A549 treated with GW870086 at 1 μM for 4 hours (cell line): ENCODE data around the gene KRTAP12-2. TPM values are rescaled to one million over a fixed set of nuclear protein-coding genes. Genes with fewer than 3 reads are reported as not detected.

Experiments used
- total RNA-seq: library from RNA; stranded (reverse); fragments of 200-300 nt; extraction: Qiagen RNA extraction; gene quantifications from 5 replicates; pipeline ENCODE4 v1.2.3, GENCODE V29; 2022; ENCODE audit warnings: low read depth

KRTAP12-2 gene, protein sequence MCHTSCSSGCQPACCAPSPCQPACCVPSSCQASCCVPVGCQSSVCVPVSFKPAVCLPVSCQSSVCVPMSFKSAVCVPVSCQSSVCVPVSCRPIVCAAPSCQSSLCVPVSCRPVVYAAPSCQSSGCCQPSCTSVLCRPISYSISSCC
- total RNA-seq, result not detected in 5 replicates

DNA sequence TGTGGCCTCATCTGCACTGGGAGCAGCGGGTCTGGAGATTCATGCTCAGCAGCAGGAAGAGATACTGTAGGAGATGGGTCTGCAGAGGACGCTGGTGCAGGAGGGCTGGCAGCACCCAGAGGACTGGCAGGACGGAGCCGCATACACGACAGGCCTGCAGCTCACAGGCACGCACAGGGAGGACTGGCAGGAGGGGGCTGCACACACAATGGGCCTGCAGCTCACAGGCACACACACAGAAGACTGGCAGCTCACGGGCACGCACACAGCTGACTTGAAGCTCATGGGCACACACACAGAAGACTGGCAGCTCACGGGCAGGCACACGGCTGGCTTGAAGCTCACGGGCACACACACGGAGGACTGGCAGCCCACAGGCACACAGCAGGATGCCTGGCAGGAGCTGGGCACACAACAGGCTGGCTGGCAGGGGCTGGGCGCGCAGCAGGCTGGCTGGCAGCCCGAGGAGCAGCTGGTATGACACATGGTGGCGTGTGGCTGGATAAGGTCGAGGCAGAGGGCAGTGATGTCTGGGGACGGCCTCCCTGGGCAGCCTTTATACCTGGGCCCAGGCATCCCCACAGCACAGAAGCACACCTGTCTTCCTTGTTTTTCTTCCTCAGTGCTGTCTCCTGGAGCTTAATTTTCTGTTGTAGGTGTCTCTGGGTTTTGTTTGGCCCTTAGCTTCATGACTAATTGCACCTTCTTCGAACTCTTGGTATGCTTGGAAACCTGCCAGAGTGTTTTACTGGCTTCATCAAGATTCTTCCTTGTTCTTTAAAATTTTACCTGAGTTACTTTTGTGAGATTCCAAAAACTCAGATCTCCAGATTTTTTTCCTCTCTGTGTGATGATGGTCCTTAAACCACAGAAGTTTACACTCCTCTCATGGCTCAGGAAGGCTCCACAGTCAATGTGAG is at the start of gene KRTAP12-2:
Gene KRTAP12-2, minus strand, starts transcription at position 527 of the 920 bp plus-strand sequence. Its CDS starts 41 bp downstream, at position 486.

DNA sequence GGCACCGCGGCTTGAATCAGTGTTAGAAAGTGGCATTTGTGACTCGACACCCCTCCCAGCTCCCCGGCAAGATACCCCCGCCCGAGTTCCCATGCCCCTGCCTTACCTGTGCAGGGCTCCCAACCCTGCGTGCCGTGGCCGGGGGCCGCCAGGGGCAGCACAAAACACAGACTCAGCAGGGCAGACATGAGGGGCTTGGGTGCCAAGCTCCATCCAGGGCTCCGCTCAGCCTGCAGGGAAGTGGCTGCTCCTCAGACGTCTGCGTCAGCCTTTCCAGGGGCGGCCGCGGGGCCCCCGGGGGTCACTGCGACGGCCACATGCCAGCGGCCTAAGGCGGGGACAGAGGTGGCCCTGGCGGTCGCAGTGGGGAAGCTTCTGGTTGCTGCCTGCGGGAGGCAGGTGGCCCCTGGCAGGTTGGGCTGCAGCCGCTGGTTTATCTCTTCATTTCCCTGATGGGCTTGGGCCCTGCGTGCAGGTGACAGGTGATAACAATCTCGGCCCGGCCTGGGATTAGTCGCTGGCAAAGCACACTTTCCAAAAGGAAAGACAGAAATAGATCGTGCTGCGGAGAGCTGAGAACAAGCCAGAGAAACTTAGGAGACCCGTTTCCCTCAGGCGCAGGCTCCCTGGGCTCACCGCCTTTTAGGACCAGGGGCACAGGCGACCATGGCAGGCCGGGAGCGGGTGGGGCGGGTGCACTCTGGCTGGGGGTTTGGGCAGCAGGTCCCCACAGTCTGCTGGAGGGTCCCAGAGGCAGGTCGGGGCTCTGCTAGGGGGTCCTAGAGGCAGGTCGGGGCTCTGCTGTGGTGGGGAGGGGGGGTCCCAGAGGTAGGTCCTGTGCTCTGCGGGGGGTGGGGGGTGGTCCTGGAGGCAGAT is 44.8 kb upstream of the KRTAP12-2 start, which contains the start of gene TSPEAR:
Gene TSPEAR, minus strand, starts transcription at position 246 of the 876 bp plus-strand sequence. Its CDS starts 58 bp downstream, at position 188.

DNA sequence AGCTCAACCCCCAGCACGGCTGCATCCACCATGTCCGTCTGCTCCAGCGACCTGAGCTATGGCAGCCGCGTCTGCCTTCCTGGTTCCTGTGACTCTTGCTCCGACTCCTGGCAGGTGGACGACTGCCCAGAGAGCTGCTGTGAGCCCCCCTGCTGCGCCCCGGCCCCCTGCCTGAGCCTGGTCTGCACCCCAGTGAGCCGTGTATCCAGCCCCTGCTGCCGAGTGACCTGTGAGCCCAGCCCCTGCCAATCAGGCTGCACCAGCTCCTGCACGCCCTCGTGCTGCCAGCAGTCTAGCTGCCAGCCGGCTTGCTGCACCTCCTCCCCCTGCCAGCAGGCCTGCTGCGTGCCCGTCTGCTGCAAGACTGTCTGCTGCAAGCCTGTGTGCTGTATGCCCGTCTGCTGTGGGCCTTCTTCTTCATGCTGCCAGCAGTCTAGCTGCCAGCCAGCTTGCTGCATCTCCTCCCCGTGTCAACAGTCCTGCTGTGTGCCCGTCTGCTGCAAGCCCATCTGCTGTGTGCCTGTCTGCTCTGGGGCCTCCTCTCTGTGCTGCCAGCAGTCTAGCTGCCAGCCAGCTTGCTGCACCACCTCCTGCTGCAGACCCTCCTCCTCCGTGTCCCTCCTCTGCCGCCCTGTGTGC is 30.6 kb upstream of the KRTAP12-2 start, which contains the start of gene KRTAP10-12:
Gene KRTAP10-12, plus strand, starts transcription at position 1 of the 639 bp plus-strand sequence. Its CDS starts 30 bp downstream, at position 31.

GRCh38 chr21:44681861-44682579 is 15.3 kb upstream of the KRTAP12-2 start, which contains the start of gene KRTAP12-1:
TSS of gene KRTAP12-1 (minus strand) at chr21:44682163. CDS start at chr21:44682123, 40 bp downstream.

GRCh38 chr21:44657635-44658540 is 8.8 kb downstream of the KRTAP12-2 start, which contains the start of gene KRTAP12-3:
TSS of gene KRTAP12-3 (plus strand) at chr21:44657932. CDS start at chr21:44657980, 48 bp downstream.

DNA sequence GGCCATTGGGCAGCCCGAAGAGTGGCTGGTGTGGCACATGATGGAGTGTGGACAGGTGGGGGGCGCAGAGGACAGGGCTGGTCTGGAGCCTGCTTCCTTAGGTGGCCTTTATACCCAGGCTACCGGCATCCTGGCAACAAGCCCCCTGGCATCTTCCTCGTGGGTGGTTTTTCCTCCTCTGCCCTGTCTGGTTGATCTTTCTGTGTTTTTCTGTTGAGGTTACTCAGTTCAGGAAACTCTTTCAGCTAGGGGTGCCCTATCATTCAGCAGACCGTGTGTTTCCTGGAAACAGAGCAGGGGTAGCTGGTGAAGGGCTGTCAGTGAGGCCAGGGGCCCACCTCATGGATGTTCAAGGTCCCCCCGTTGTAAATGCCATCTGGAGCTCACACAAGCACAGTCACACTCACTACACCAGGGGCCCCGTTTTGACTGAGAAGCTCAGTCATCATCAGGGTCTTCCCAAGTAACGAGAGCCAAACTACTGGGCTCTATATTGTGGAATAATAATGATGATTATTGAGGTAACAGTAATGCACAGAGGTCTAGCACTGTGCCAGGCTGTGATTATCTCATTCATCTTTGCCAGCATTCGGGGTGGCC is 12.1 kb downstream of the KRTAP12-2 start, which contains the start of gene KRTAP12-4:
Gene KRTAP12-4, minus strand, starts transcription at position 84 of the 600 bp plus-strand sequence. Its CDS starts 45 bp downstream, at position 39.

DNA sequence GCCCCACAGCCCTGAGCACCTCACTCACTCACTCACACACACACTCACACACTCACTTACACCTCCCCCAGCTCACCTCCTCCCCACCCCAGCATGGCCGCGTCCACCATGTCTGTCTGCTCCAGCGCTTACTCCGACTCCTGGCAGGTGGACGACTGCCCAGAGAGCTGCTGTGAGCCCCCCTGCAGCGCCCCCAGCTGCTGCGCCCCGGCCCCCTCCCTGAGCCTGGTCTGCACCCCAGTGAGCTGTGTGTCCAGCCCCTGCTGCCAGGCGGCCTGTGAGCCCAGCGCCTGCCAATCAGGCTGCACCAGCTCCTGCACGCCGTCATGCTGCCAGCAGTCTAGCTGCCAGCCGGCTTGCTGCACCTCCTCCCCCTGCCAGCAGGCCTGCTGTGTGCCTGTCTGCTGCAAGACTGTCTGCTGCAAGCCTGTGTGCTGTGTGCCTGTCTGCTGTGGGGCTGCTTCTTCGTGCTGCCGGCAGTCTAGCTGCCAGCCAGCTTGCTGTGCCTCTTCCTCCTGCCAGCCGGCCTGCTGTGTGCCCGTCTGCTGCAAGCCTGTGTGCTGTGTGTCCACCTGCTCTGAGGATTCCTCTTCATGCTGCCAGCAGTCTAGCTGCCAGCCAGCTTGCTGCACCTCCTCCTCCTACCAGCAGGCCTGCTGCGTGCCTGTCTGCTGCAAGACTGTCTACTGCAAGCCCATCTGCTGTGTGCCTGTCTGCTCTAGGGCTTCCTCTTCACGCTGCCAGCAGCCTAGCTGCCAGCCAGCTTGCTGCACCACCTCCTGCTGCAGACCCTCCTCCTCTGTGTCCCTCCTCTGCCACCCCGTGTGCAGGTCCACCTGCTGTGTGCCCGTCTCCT is 20.1 kb downstream of the KRTAP12-2 start, which contains the start of gene KRTAP10-11:
Gene KRTAP10-11, plus strand, starts transcription at position 49 of the 856 bp plus-strand sequence. Its CDS starts 45 bp downstream, at position 94.

GRCh38 chr21:44637018-44637850 is 29.5 kb downstream of the KRTAP12-2 start, which contains the start of gene KRTAP10-10:
TSS of gene KRTAP10-10 (plus strand) at chr21:44637356. CDS start at chr21:44637418, 62 bp downstream.

GRCh38 chr21:44626673-44627143 is 40.0 kb downstream of the KRTAP12-2 start, which contains the start of gene KRTAP10-9:
TSS of gene KRTAP10-9 (plus strand) at chr21:44627093. CDS start at chr21:44627172, 79 bp downstream.

Other genes with a start within 250 kb of the KRTAP12-2 start
- gene LRRC3, start 211.4 kb downstream of the KRTAP12-2 start, total RNA-seq, result 1.2 to 2.1 TPM (median 1.9 TPM) in 5 replicates
- not detected in 5 replicates for gene KRTAP10-1, start 126.7 kb downstream of the KRTAP12-2 start, total RNA-seq
- not detected in 5 replicates for gene KRTAP10-2, start 115.4 kb downstream of the KRTAP12-2 start, total RNA-seq
- not detected in 5 replicates for gene KRTAP10-3, start 108.1 kb downstream of the KRTAP12-2 start, total RNA-seq
- gene KRTAP10-4, start 93.2 kb downstream of the KRTAP12-2 start, total RNA-seq, result not detected in 5 replicates
- gene KRTAP10-5, start 86.3 kb downstream of the KRTAP12-2 start, total RNA-seq, result not detected in 5 replicates
- not detected in 5 replicates for gene KRTAP10-6, start 74.4 kb downstream of the KRTAP12-2 start, total RNA-seq
- gene KRTAP10-7, start 66.3 kb downstream of the KRTAP12-2 start, total RNA-seq, result not detected in 5 replicates
- gene KRTAP10-8, start 54.8 kb downstream of the KRTAP12-2 start, total RNA-seq, result not detected in 5 replicates
- gene KRTAP10-9, start 39.8 kb downstream of the KRTAP12-2 start, total RNA-seq, result not detected in 5 replicates
- gene KRTAP10-10, start 29.6 kb downstream of the KRTAP12-2 start, total RNA-seq, result not detected in 5 replicates
- not detected in 5 replicates for gene KRTAP10-11, start 20.5 kb downstream of the KRTAP12-2 start, total RNA-seq
- not detected in 5 replicates for gene KRTAP12-4, start 12.3 kb downstream of the KRTAP12-2 start, total RNA-seq
- not detected in 5 replicates for gene KRTAP12-3, start 9.0 kb downstream of the KRTAP12-2 start, total RNA-seq
- gene KRTAP12-1, start 15.2 kb upstream of the KRTAP12-2 start, total RNA-seq, result not detected in 5 replicates
- not detected in 5 replicates for gene KRTAP10-12, start 30.2 kb upstream of the KRTAP12-2 start, total RNA-seq
- gene TSPEAR, start 44.6 kb upstream of the KRTAP12-2 start, total RNA-seq, result not detected in 5 replicates
- 27.9 to 39.8 TPM (median 35.6 TPM) in 5 replicates for gene UBE2G2, start 134.9 kb upstream of the KRTAP12-2 start, total RNA-seq
- gene SUMO3, start 151.1 kb upstream of the KRTAP12-2 start, total RNA-seq, result 56.4 to 70.2 TPM (median 69.8 TPM) in 5 replicates
- gene PTTG1IP, start 206.8 kb upstream of the KRTAP12-2 start, total RNA-seq, result 91.3 to 104 TPM (median 100 TPM) in 5 replicates